OCI-LY7 (cell line): ENCODE measurements around the gene CGNL1. TPM values are rescaled to one million over a fixed set of nuclear protein-coding genes. Genes with fewer than 3 reads are reported as not detected.

Source experiments
- BruUV-seq: library from RNA; stranded (reverse); fragments of 400-500 nt; replicated peaks from 2 replicates; lab custom pipeline; 2021; lab: Mats Ljungman, UMichigan
- CTCF ChIA-PET: fragments of 300-600 bp; sonication (Branson Sonifier 250); formaldehyde crosslinking; loops from one replicate; lab custom pipeline; 2022; ENCODE audit warnings: antibody characterized with exemption; ENCODE audit not compliant: unreplicated experiment; lab: Charles Lee
- POLR2A ChIA-PET: fragments of 300-600 bp; sonication (Branson Sonifier 250); formaldehyde crosslinking; loops from one replicate; lab custom pipeline; 2022; ENCODE audit warnings: antibody characterized with exemption; lab: Charles Lee
- DNase-seq: peaks from one replicate; pipeline ENCODE4 v3.0.0-alpha.2; 2015; ENCODE audit warnings: low spot score
- H2AFZ ChIP-seq: fragments of 200-600 bp; sonication (generic), shearing (Covaris generic); 2 replicates; pipeline ENCODE4 v1.6.1; 2014; ENCODE audit warnings: mild to moderate bottlenecking, antibody characterized with exemption, low read length, moderate library complexity
- H3K27ac ChIP-seq: fragments of 200-600 bp; sonication (generic); 2 replicates; pipeline ENCODE4 v1.5.1; 2014; ENCODE audit warnings: mixed run types, low read depth, mild to moderate bottlenecking, moderate library complexity, low read length, inconsistent platforms; ENCODE audit not compliant: poor library complexity, severe bottlenecking
- H3K36me3 ChIP-seq: fragments of 200-600 bp; sonication (generic); 2 replicates; pipeline ENCODE4 v1.6.1; 2014; ENCODE audit warnings: mild to moderate bottlenecking, antibody characterized with exemption, low read length, moderate library complexity, mixed read lengths; ENCODE audit not compliant: insufficient read depth
- H3K4me1 ChIP-seq: fragments of 200-600 bp; sonication (generic); 2 replicates; pipeline ENCODE4 v1.5.1; 2014; ENCODE audit warnings: mild to moderate bottlenecking, low read length; ENCODE audit not compliant: insufficient read depth, poor library complexity, severe bottlenecking
- H3K4me2 ChIP-seq: fragments of 200-600 bp; sonication (generic); 2 replicates; pipeline ENCODE4 v1.6.1; 2014; ENCODE audit warnings: mild to moderate bottlenecking, low read length
- H3K4me3 ChIP-seq: fragments of 200-600 bp; sonication (generic); 2 replicates; pipeline ENCODE4 v1.5.1; 2014; ENCODE audit warnings: mild to moderate bottlenecking, low read depth, low read length; ENCODE audit not compliant: poor library complexity, severe bottlenecking
- H3K79me2 ChIP-seq: fragments of 200-600 bp; sonication (generic); 2 replicates; pipeline ENCODE4 v1.6.1; 2016; ENCODE audit warnings: low read depth, mild to moderate bottlenecking, low read length, moderate library complexity, mixed read lengths; ENCODE audit not compliant: insufficient read depth
- H3K9me2 ChIP-seq: fragments of 200-600 bp; sonication (generic); 2 replicates; pipeline ENCODE4 v1.6.1; 2016; ENCODE audit warnings: mild to moderate bottlenecking, low read length, mixed read lengths; ENCODE audit not compliant: insufficient read depth
- H3K9me3 ChIP-seq: fragments of 200-600 bp; sonication (generic); 2 replicates; pipeline ENCODE4 v1.6.1; 2014; ENCODE audit warnings: mild to moderate bottlenecking, mixed run types, low read length, mixed read lengths
- H4K20me1 ChIP-seq: fragments of 200-600 bp; sonication (generic); 2 replicates; pipeline ENCODE4 v1.6.1; 2014; ENCODE audit warnings: mild to moderate bottlenecking, antibody characterized with exemption, low read length, moderate library complexity, mixed read lengths; ENCODE audit not compliant: insufficient read depth
- EZH2phosphoT487 ChIP-seq: fragments of 200-600 bp; sonication (generic); IDR thresholded peaks from 2 replicates; pipeline ENCODE4 v1.6.1; 2018; ENCODE audit warnings: low read depth, borderline replicate concordance, mild to moderate bottlenecking, mixed run types, antibody characterized with exemption, low read length, moderate library complexity, mixed read lengths
- intact Hi-C: fragments of 100-400 bp; cut with micrococcal nuclease; formaldehyde crosslinking; loops from one replicate; pipeline ENCODE4 v1.10.0; 2022; ENCODE audit not compliant: unreplicated experiment
- total RNA-seq, 2 experiments: library from RNA; depleted of rRNA in 1 of 2; stranded (reverse); fragments of >200 nt in 1 of 2; shearing (Covaris generic) in 1 of 2; gene quantifications; 2 replicates each; pipeline ENCODE4 v1.2.3, GENCODE V29; 2014 to 2022
- TF ChIP-seq, protein P1 (sequence below): fragments of 200-600 bp; sonication (generic); conservative IDR thresholded peaks from 2 replicates; pipeline ENCODE4 v1.5.1; 2014; ENCODE audit warnings: mild to moderate bottlenecking, antibody characterized with exemption, low read length, moderate library complexity, mixed read lengths

The CGNL1 gene
- total RNA-seq, 2 experiments from 2014 or later: 0.04 TPM; not detected in 1

DNA sequence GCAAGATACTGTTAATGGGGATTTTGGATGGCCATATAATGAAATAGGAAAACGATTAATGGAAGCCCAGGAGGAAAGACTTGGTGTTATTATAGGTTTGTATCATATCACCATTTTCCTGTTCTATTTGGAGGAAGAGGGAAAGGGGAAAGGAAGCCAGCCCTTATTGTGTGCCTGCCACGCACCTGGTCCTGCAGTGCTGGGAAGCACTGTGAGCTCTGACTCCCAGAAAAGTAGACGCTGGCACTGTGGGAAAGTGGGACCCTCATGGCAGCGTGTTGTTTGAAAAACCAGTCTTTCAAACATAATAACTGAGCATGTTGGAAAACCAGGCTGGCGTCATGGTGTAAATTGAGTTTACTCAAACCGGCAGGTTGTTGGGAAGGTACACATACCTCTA is 22.0 kb downstream of the CGNL1 start:
- Histone ChIP-seq H3K4me3 (no peak overlapping the region), H3K36me3 (no peaks in the 10 kb centered on the region), H3K79me2 (no peaks in the 10 kb centered on the region), H2AFZ (no peak overlapping the region), H3K27ac (no peak overlapping the region), H4K20me1 (no peaks in the 10 kb centered on the region), H3K9me2 (no peaks in the 10 kb centered on the region), H3K4me2 (no peak overlapping the region), H3K9me3 (no peaks in the 10 kb centered on the region), H3K4me1 (no peaks in the 10 kb centered on the region)
- no TSS peak for BruUV-seq
- DNase-seq: no peak
- intact Hi-C loops: no loop called here
- POLR2A ChIA-PET: no interaction called here
- CTCF ChIA-PET: no interaction called here
- no peak for TF ChIP-seq EZH2phosphoT487
- TF ChIP-seq, protein P1, sequence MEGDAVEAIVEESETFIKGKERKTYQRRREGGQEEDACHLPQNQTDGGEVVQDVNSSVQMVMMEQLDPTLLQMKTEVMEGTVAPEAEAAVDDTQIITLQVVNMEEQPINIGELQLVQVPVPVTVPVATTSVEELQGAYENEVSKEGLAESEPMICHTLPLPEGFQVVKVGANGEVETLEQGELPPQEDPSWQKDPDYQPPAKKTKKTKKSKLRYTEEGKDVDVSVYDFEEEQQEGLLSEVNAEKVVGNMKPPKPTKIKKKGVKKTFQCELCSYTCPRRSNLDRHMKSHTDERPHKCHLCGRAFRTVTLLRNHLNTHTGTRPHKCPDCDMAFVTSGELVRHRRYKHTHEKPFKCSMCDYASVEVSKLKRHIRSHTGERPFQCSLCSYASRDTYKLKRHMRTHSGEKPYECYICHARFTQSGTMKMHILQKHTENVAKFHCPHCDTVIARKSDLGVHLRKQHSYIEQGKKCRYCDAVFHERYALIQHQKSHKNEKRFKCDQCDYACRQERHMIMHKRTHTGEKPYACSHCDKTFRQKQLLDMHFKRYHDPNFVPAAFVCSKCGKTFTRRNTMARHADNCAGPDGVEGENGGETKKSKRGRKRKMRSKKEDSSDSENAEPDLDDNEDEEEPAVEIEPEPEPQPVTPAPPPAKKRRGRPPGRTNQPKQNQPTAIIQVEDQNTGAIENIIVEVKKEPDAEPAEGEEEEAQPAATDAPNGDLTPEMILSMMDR: no peak

DNA sequence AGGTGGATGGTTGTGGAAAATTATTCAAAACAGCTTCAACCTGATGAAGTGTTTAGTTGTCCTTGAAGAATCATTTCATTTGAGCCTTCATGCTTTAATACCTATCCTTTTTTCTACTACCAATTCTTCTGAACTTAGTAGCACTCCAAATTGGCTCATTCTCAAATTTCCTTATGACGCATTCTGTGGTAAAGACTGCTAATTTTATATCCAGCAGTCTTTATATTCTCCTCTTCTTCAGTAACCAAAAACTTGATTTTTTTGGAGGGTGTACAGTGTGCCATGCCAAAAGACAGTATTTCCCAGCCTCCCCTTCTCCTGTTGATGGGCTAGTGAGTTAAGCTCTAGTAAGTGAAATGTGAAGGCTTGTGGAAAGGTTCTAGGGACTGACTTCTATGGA is 25.2 kb downstream of the CGNL1 start:
- H3K79me2 ChIP-seq: no peaks in the 10 kb centered on the region
- no peaks in the 10 kb centered on the region for H3K36me3 ChIP-seq
- no peak overlapping the region for H2AFZ ChIP-seq
- TF ChIP-seq EZH2phosphoT487: no peak
- TF ChIP-seq, protein P1: no peak
- intact Hi-C loops: no loop called here
- no peak overlapping the region for H3K4me2 ChIP-seq
- BruUV-seq: no TSS peak
- H3K27ac ChIP-seq: no peak overlapping the region
- no peaks in the 10 kb centered on the region for H3K9me2 ChIP-seq
- H3K4me3 ChIP-seq: no peak overlapping the region
- no peak for DNase-seq
- H3K9me3 ChIP-seq: no peaks in the 10 kb centered on the region
- CTCF ChIA-PET: no interaction called here
- no peaks in the 10 kb centered on the region for H3K4me1 ChIP-seq
- POLR2A ChIA-PET: interaction anchor here (0.6 to 0.8 kb wide), 3 partner anchors 128 to 389 kb away, joined by 3 to 5 read pairs (median 4); no protein-coding TSS in a partner anchor
- H4K20me1 ChIP-seq: no peaks in the 10 kb centered on the region

DNA sequence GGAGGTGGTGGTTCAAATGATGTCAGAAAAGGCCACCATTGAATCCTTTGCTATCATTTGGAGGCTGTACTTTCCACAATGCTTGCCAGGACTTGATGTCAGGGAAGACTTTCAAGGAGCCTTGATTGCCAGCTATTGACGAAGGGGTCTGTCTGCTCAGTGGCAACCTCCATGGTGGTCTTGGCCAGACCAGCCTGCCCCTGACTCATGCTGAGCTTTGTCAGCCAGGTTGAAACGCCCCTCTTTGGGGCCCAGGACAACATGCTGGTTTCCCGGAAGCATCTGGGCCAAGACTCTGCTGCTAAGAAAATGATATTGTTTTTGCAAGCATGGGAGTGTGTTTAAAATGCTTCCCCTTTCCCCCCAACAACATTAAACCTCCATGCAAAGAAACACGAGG is 26.7 kb downstream of the CGNL1 start:
- H3K9me3 ChIP-seq: no peaks in the 10 kb centered on the region
- ChIA-PET POLR2A (no interaction called here), CTCF (no interaction called here)
- BruUV-seq: no TSS peak
- no peak overlapping the region for H2AFZ ChIP-seq
- H3K79me2 ChIP-seq: no peaks in the 10 kb centered on the region
- no peak for DNase-seq
- H3K4me3 ChIP-seq: no peak overlapping the region
- H4K20me1 ChIP-seq: no peaks in the 10 kb centered on the region
- no peak overlapping the region for H3K27ac ChIP-seq
- H3K9me2 ChIP-seq: no peaks in the 10 kb centered on the region
- no peak for TF ChIP-seq EZH2phosphoT487
- TF ChIP-seq, protein P1: no peak
- H3K4me2 ChIP-seq: no peak overlapping the region
- H3K36me3 ChIP-seq: no peaks in the 10 kb centered on the region
- intact Hi-C loops: no loop called here
- no peaks in the 10 kb centered on the region for H3K4me1 ChIP-seq
